SK-N-SH treated with all-trans-retinoic acid at 6 μM for 48 hours (cell line): ENCODE measurements around the gene WDR7.

Experiments
- ARNTL ChIP-seq: fragments of 450-650 bp; formaldehyde crosslinking; IDR thresholded peaks from 2 replicates; pipeline ENCODE4 v1.5.0; 2020; ENCODE audit warnings: low read depth, mild to moderate bottlenecking, moderate library complexity, borderline replicate concordance
- BACH2 ChIP-seq: fragments of 250-450 bp; sonication (Bioruptor Pico); IDR thresholded peaks from 2 replicates; pipeline ENCODE4 v1.9.0; 2021; ENCODE audit warnings: mild to moderate bottlenecking, borderline replicate concordance
- CREB5 ChIP-seq: fragments of 250-450 bp; sonication (Bioruptor Pico); IDR thresholded peaks from 2 replicates; pipeline ENCODE4 v1.5.1; 2020; ENCODE audit warnings: low read depth, mild to moderate bottlenecking, moderate library complexity
- CSDC2 ChIP-seq: fragments of 250-450 bp; sonication (Bioruptor Pico); IDR thresholded peaks from 2 replicates; pipeline ENCODE4 v1.5.0; 2020; ENCODE audit warnings: mild to moderate bottlenecking, moderate library complexity
- ESRRG ChIP-seq: fragments of 250-450 bp; sonication (Bioruptor Pico); IDR thresholded peaks from 2 replicates; pipeline ENCODE4 v1.6.1; 2021; ENCODE audit warnings: mild to moderate bottlenecking
- OSR1 ChIP-seq: fragments of 250-450 bp; sonication (Bioruptor Pico); IDR thresholded peaks from 2 replicates; pipeline ENCODE4 v1.8.0; 2022; ENCODE audit warnings: moderate library complexity, mild to moderate bottlenecking, inconsistent platforms
- SNAI2 ChIP-seq: fragments of 250-450 bp; sonication (Bioruptor Pico); IDR thresholded peaks from 2 replicates; pipeline ENCODE4 v1.5.0; 2020; ENCODE audit warnings: mild to moderate bottlenecking, moderate library complexity
- TCF4 ChIP-seq: fragments of 250-450 bp; sonication (Bioruptor Pico); IDR thresholded peaks from 2 replicates; pipeline ENCODE4 v1.8.0; 2021; ENCODE audit warnings: mild to moderate bottlenecking, moderate library complexity, borderline replicate concordance
- TSHZ2 ChIP-seq: fragments of 250-450 bp; sonication (Bioruptor Pico); IDR thresholded peaks from 2 replicates; pipeline ENCODE4 v1.5.0; 2020; ENCODE audit warnings: mild to moderate bottlenecking, moderate library complexity
- ZC3H10 ChIP-seq: fragments of 250-450 bp; sonication (Bioruptor Pico); IDR thresholded peaks from 2 replicates; pipeline ENCODE4 v1.5.1; 2021; ENCODE audit warnings: mild to moderate bottlenecking, moderate library complexity
- ZFP30 ChIP-seq: fragments of 450-650 bp; formaldehyde crosslinking; IDR thresholded peaks from 2 replicates; pipeline ENCODE4 v1.5.0; 2022; ENCODE audit warnings: mild to moderate bottlenecking, moderate library complexity
- ZNF565 ChIP-seq: fragments of 450-650 bp; formaldehyde crosslinking; conservative IDR thresholded peaks from 2 replicates; pipeline ENCODE4 v1.5.0; 2020; ENCODE audit warnings: low read depth, mild to moderate bottlenecking, moderate library complexity
- ZNF70 ChIP-seq: fragments of 450-650 bp; formaldehyde crosslinking; IDR thresholded peaks from 2 replicates; pipeline ENCODE4 v1.5.0; 2020; ENCODE audit warnings: mild to moderate bottlenecking, moderate library complexity
- TF ChIP-seq, protein P1 (sequence below): fragments of 250-450 bp; sonication (Bioruptor Pico); IDR thresholded peaks from 2 replicates; pipeline ENCODE4 v1.8.0; 2020; ENCODE audit warnings: mild to moderate bottlenecking, moderate library complexity, borderline replicate concordance

DNA sequence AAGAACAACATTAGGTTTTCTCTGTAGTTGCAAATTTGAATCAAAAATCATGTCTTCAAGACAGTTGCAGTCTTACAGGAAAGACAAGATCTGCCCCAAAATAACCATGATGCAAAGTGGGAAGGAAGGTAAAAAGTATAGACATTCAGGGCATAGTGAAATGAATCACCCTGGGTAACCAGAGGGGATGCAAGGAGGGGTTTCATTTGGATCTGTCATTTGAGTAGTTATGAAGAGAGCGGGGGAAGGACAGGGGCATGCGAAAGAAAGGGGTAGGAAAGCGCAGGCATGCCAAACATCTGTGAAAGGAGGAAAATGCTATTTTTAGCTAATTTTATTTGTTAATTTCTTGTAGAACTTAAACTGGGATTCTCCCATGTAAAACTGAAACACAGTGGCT lies 276.6 kb downstream of the WDR7 start:
- TF ChIP-seq SNAI2 (CRISPR knock-in tag) (no peak), OSR1 (CRISPR knock-in tag) (no peak), BACH2 (CRISPR knock-in tag) (no peak), ARNTL (CRISPR knock-in tag) (no peak), ZFP30 (no peak), CREB5 (CRISPR knock-in tag) (no peak), TCF4 (no peak), ZNF70 (CRISPR knock-in tag) (no peak), ESRRG (CRISPR knock-in tag) (no peak), ZC3H10 (CRISPR knock-in tag) (no peak), CSDC2 (CRISPR knock-in tag) (no peak), TSHZ2 (no peak), ZNF565 (no peak)
- TF ChIP-seq, protein P1, sequence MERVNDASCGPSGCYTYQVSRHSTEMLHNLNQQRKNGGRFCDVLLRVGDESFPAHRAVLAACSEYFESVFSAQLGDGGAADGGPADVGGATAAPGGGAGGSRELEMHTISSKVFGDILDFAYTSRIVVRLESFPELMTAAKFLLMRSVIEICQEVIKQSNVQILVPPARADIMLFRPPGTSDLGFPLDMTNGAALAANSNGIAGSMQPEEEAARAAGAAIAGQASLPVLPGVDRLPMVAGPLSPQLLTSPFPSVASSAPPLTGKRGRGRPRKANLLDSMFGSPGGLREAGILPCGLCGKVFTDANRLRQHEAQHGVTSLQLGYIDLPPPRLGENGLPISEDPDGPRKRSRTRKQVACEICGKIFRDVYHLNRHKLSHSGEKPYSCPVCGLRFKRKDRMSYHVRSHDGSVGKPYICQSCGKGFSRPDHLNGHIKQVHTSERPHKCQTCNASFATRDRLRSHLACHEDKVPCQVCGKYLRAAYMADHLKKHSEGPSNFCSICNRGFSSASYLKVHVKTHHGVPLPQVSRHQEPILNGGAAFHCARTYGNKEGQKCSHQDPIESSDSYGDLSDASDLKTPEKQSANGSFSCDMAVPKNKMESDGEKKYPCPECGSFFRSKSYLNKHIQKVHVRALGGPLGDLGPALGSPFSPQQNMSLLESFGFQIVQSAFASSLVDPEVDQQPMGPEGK (CRISPR knock-in tag) = no peak
